ENCODE data around the gene XPO6. TPM values are rescaled to one million over a fixed set of nuclear protein-coding genes. Genes with fewer than 3 reads are reported as not detected.

XPO6 gene
- total and polyA plus RNA-seq, 4 donors: 27.5 to 50.0 (median 36.0) TPM

- no peaks in the 10 kb centered on the region for H3K27me3 ChIP-seq (ENCODE audit: control insufficient read depth in 4 of 4, insufficient read depth in 4 of 4, low read length in 3 of 4)
- H3K9ac ChIP-seq (ENCODE audit: low read depth in 1 of 2, low read length in 2 of 2): no peak overlapping the region
- no peaks in the 10 kb centered on the region for H3K9me3 ChIP-seq (ENCODE audit: control insufficient read depth in 4 of 4, low read length in 3 of 4)
- 97% methylated on average over 20 of the region's 20 CpGs for WGBS
- no peak for TF ChIP-seq CTCF (IDR thresholded peaks at IDR 0.05; ENCODE audit: low read depth, low read length, missing input control)
- no peak for TF ChIP-seq TAF1 (conservative IDR thresholded peaks at IDR 0.05)
- TF ChIP-seq EGR1 (IDR thresholded peaks at IDR 0.05; ENCODE audit: low read depth in 2 of 2): no peak
- TF ChIP-seq YY1 (IDR thresholded peaks at IDR 0.05): no peak
- TF ChIP-seq HNF4G (IDR thresholded peaks at IDR 0.05): no peak
- TF ChIP-seq FOXA2 (IDR thresholded peaks at IDR 0.05): no peak
- no peak for TF ChIP-seq MAX (IDR thresholded peaks at IDR 0.05)
- no peak for TF ChIP-seq JUND (IDR thresholded peaks at IDR 0.05)
- no peak for TF ChIP-seq RAD21 (IDR thresholded peaks at IDR 0.05)
- TF ChIP-seq HNF4A (conservative IDR thresholded peaks at IDR 0.05): no peak
- TF ChIP-seq SP1 (IDR thresholded peaks at IDR 0.05): no peak
- TF ChIP-seq FOXA1 (IDR thresholded peaks at IDR 0.05): no peak
- no peak for TF ChIP-seq GABPA (IDR thresholded peaks at IDR 0.05 in 1 of 2, conservative IDR thresholded peaks at IDR 0.05 in 1 of 2)
- TF ChIP-seq ATF3 (IDR thresholded peaks at IDR 0.05): no peak
- TF ChIP-seq RXRA (IDR thresholded peaks at IDR 0.05): no peak
- TF ChIP-seq REST (IDR thresholded peaks at IDR 0.05): no peak
- peaks cover 0 to 3% (median 0%) of the 10 kb centered on the region in 4 donors for H3K4me1 ChIP-seq (ENCODE audit: control insufficient read depth in 4 of 4, insufficient read depth in 4 of 4, low read length in 3 of 4)
- H3K27ac ChIP-seq (ENCODE audit: low read depth in 1 of 2, low read length in 2 of 2): no peak overlapping the region
- DNase-seq (ENCODE audit: low spot score): no peak
- peaks cover 13 to 64% (median 44%) of the 10 kb centered on the region in 4 donors for H3K36me3 ChIP-seq (ENCODE audit: control insufficient read depth in 4 of 4, insufficient read depth in 3 of 4, low read depth in 1 of 4, low read length in 3 of 4)
- H3K4me3 ChIP-seq (ENCODE audit: low read depth in 1 of 3, low read length in 3 of 3): no peak overlapping the region
These were observed 112.5 kb downstream of the XPO6 start for GRCh38 chr16:28098959-28099945.
